Glutamatergic neuron (in vitro differentiated cells): Measurements from ENCODE around the gene AADAT. TPM values are rescaled to one million over a fixed set of nuclear protein-coding genes. Genes with fewer than 3 reads are reported as not detected.
"Not testable (repeated sequence)": the region's sequence is repeated elsewhere in the genome, so short reads cannot be mapped to it uniquely, and the experiment has no call there.

Source experiments
- DNase-seq: peaks from one replicate; pipeline ENCODE4 v3.0.0; 2022
- H3K27ac Mint-ChIP-seq: one replicate; pipeline ENCODE4 v1.8.0; 2020; ENCODE audit warnings: mild to moderate bottlenecking, mixed read lengths, inconsistent platforms; ENCODE audit not compliant: unreplicated experiment
- H3K27me3 Mint-ChIP-seq: one replicate; pipeline ENCODE4 v1.8.0; 2020; ENCODE audit warnings: mild to moderate bottlenecking, moderate library complexity, mixed read lengths, inconsistent platforms; ENCODE audit not compliant: unreplicated experiment
- H3K36me3 Mint-ChIP-seq: one replicate; pipeline ENCODE4 v1.8.0; 2020; ENCODE audit warnings: mild to moderate bottlenecking, mixed read lengths, inconsistent platforms; ENCODE audit not compliant: unreplicated experiment
- H3K4me1 Mint-ChIP-seq: one replicate; pipeline ENCODE4 v1.8.0; 2020; ENCODE audit warnings: mild to moderate bottlenecking, low read depth, mixed read lengths, inconsistent platforms; ENCODE audit not compliant: unreplicated experiment
- H3K4me3 Mint-ChIP-seq: one replicate; pipeline ENCODE4 v1.8.0; 2020; ENCODE audit warnings: mild to moderate bottlenecking, mixed read lengths, inconsistent platforms; ENCODE audit not compliant: unreplicated experiment
- H3K9me3 Mint-ChIP-seq: one replicate; pipeline ENCODE4 v1.8.0; 2020; ENCODE audit warnings: mild to moderate bottlenecking, moderate library complexity, mixed read lengths, inconsistent platforms; ENCODE audit not compliant: unreplicated experiment
- total RNA-seq: library from RNA; stranded (reverse); fragmentation: NEBNext Ultra II Directional; extraction: Animal tissue kit (Norgen Biotek cat#: 25700); gene quantifications from one replicate; pipeline ENCODE4 v1.2.1, GENCODE V29; 2021; ENCODE audit not compliant: unreplicated experiment
- TF ChIP-seq, protein P1 (sequence below): fragments of 200-600 bp; sonication (generic); IDR thresholded peaks from one replicate; pipeline ENCODE4 v1.5.0; 2021; ENCODE audit not compliant: partially characterized antibody, unreplicated experiment

The AADAT gene
- total RNA-seq, 1 donor from 2014 or later: 28.4 TPM

DNA sequence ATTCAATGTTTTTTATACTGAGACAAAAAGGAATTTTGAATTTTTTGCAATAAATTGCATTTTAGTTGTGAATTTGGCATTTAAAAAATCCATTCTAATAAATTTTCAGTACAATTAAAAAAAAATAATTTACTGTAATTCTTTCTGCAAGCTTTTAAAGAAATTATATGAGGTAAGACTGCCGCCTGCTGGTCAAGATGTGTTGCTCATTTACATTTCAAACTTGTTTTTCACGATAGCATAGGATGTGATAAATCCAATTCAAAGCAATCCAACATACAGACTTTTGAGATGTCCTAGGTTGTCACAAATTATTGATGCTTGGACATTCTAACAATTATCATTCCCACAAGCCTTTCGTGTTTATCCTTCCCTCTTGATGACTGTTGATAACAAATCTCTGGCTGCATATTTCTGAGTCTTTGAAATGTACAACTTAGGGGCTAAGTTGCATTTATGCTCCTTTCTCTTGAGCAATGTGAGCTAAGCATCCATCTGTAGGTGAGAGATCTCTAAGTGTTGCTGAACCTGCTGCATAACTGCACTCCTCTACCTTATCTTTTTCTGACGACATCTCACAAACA, 41.9 kb downstream of the AADAT start:
- Mint-ChIP-seq H3K36me3 (no peaks in the 10 kb centered on the region), H3K27ac (no peak overlapping the region), H3K27me3 (no peaks in the 10 kb centered on the region), H3K4me3 (no peak overlapping the region), H3K9me3 (peaks cover 6% of the 10 kb centered on the region), H3K4me1 (peaks cover 2% of the 10 kb centered on the region)
- TF ChIP-seq, protein P1, sequence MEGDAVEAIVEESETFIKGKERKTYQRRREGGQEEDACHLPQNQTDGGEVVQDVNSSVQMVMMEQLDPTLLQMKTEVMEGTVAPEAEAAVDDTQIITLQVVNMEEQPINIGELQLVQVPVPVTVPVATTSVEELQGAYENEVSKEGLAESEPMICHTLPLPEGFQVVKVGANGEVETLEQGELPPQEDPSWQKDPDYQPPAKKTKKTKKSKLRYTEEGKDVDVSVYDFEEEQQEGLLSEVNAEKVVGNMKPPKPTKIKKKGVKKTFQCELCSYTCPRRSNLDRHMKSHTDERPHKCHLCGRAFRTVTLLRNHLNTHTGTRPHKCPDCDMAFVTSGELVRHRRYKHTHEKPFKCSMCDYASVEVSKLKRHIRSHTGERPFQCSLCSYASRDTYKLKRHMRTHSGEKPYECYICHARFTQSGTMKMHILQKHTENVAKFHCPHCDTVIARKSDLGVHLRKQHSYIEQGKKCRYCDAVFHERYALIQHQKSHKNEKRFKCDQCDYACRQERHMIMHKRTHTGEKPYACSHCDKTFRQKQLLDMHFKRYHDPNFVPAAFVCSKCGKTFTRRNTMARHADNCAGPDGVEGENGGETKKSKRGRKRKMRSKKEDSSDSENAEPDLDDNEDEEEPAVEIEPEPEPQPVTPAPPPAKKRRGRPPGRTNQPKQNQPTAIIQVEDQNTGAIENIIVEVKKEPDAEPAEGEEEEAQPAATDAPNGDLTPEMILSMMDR: peak; percentile 91
- DNase-seq: peak; percentile 52

DNA sequence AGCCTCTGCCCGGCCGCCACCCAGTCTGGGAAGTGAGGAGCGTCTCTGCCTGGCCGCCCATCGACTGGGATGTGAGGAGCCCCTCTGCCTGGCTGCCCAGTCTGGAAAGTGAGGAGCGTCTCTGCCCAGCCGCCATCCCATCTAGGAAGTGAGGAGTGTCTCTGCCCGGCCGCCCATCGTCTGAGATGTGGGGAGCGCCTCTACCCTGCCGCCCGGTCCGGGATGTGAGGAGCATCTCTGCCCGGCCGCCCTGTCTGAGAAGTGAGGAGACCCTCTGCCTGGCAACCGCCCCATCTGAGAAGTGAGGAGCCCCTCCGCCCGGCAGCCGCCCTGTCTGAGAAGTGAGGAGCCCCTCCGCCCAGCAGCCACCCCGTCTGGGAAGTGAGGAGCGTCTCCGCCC, 43.6 kb downstream of the AADAT start:
- not testable (repeated sequence) for H3K4me3 Mint-ChIP-seq, H3K27me3 Mint-ChIP-seq, DNase-seq, H3K36me3 Mint-ChIP-seq, H3K4me1 Mint-ChIP-seq, H3K27ac Mint-ChIP-seq, H3K9me3 Mint-ChIP-seq

DNA sequence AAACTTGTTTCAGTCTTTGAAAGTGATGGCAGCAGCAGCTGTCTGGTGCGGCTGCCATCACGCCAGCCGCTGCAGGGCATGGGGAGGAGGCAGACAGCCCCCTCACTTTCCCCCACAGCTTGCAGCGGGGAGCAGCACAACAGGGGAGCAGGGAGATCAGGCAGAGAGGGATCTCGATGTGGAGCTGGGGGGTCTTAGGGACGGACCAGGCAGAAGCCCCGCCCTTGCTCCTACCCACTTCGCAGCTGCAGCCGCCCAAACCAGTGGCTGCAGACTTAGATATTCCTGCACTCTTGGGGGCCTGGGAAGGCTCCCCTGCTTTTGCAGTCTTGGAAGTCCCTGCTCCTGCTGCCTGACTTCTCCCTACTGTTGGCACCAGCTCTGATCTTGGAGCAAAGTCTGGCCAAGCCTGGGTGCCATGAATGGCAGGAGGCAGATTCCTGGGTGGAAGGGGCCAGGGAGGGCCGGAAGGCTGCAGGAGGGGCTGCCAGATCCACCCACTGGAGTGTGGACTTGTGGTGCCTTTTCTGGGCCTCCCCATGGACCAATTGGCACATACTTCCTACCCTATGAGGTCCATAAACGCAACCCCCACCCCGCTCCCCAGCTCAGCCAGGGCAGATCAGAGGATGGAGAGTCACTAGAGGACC, 49.6 kb downstream of the AADAT start:
- Mint-ChIP-seq H3K27ac (no peak overlapping the region), H3K4me1 (no peaks in the 10 kb centered on the region), H3K36me3 (no peaks in the 10 kb centered on the region), H3K27me3 (no peaks in the 10 kb centered on the region), H3K9me3 (no peaks in the 10 kb centered on the region), H3K4me3 (no peak overlapping the region)
- DNase-seq: no peak
- TF ChIP-seq, protein P1: no peak

DNA sequence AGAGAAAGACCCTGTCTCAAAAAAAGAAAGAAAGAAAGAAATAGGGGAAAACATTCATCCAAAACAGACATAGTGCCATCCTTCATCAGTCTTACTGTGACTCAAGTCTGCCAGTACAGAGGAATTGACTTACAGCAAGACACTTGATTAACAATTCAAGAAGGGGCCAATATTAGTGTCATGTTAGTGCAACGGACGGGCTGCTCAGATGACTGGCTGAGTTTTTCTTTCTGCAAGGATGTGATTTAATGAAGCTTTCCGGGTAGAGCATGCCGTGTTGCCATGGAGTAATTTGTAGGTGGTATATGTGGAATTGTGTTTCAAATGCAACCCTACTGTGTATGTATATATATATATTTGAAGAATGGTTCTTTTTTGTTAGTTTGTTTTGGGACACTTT, 51.0 kb downstream of the AADAT start:
- H3K9me3 Mint-ChIP-seq: no peaks in the 10 kb centered on the region

DNA sequence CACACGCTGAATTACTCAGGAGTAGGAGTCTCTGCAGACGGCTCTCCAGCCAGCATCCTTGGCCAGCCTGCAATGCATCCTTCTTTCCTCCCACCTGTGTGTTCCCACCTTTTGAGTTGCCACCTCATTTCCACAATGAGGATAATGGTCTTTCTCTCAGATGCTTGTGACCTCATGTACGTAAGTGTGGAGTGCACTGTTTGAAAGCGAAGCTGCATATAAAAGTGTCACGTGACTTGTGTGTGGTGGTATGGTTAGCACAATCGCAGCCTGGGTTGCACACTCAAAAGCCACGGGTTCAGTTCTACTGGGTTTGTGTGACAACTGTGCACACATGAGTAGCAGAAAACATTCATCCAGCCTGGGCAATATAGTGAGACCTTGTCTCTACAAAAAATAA, 51.5 kb downstream of the AADAT start:
- TF ChIP-seq, protein P1: no peak
- Mint-ChIP-seq H3K9me3 (no peaks in the 10 kb centered on the region), H3K27ac (no peak overlapping the region), H3K27me3 (no peaks in the 10 kb centered on the region), H3K4me1 (no peaks in the 10 kb centered on the region), H3K36me3 (no peaks in the 10 kb centered on the region), H3K4me3 (no peak overlapping the region)
- no peak for DNase-seq

More for the DNA sequence above, 51.0 kb downstream of the AADAT start:
- H3K4me1 Mint-ChIP-seq: no peaks in the 10 kb centered on the region
- H3K4me3 Mint-ChIP-seq: no peak overlapping the region
- DNase-seq: no peak
- TF ChIP-seq, protein P1: no peak
- H3K27ac Mint-ChIP-seq: no peak overlapping the region
- H3K27me3 Mint-ChIP-seq: no peaks in the 10 kb centered on the region
- H3K36me3 Mint-ChIP-seq: no peaks in the 10 kb centered on the region
